Upper lobe of right lung (tissue), 1 donor: Measurements from ENCODE around the gene NEDD8. TPM values are rescaled to one million over a fixed set of nuclear protein-coding genes. Genes with fewer than 3 reads are reported as not detected.

ENCODE experiments used
- ATAC-seq: fragments of 200-7000 bp; cut with Tn5 transposase; one replicate; pipeline ENCODE4 v1.9.1; 2020; ENCODE audit warnings: mild to moderate bottlenecking, moderate library complexity
- DNase-seq: peaks from one replicate; pipeline ENCODE4 v3.0.0-alpha.2; 2020
- H3K27ac ChIP-seq: fragments of 200-600 bp; one replicate; pipeline ENCODE4 v1.8.0; 2022
- H3K27me3 ChIP-seq: fragments of 200-600 bp; one replicate; pipeline ENCODE4 v1.8.0; 2022; ENCODE audit warnings: mild to moderate bottlenecking
- H3K36me3 ChIP-seq: fragments of 200-600 bp; one replicate; pipeline ENCODE4 v1.8.0; 2022
- H3K4me1 ChIP-seq: fragments of 200-600 bp; one replicate; pipeline ENCODE4 v1.8.0; 2022
- H3K4me3 ChIP-seq: fragments of 200-600 bp; one replicate; pipeline ENCODE4 v1.8.0; 2022; ENCODE audit warnings: mild to moderate bottlenecking
- H3K9me3 ChIP-seq: fragments of 200-600 bp; one replicate; pipeline ENCODE4 v1.8.0; 2022
- CTCF ChIP-seq: fragments of 200-600 bp; IDR thresholded peaks from one replicate; pipeline ENCODE4 v1.8.0; 2022; ENCODE audit warnings: antibody characterized with exemption
- intact Hi-C: fragments of 100-400 bp; cut with DNase I; formaldehyde crosslinking; loops from one replicate; pipeline ENCODE4 v1.11.0; 2022
- long read RNA-seq: library from polyadenylated mRNA; unstranded; transcript quantifications from one replicate; pipeline ENCODE4 v2.0.0, GENCODE V29; 2021
- total RNA-seq: library from RNA; stranded (reverse); fragmentation: NEBNext Ultra II Directional; extraction: Animal tissue kit (Norgen Biotek cat#: 25700); gene quantifications from one replicate; pipeline ENCODE4 v1.2.1, GENCODE V29; 2021
- donor health status: DM: no; HTN: yes; CAD: no; lungs with severe emphysema.

The NEDD8 gene
- total RNA-seq: 142 TPM
- long read RNA-seq, transcript NEDD8-201 (4 exons, 708 nt): major isoform, 26 of 33 reads
- long read RNA-seq, partial matches to known transcripts: 2 of 33 reads
- long read RNA-seq, other reads (novel, unspliced or antisense): 2 of 33 reads

- peak within 1 kb of the TSS; percentile 91 for H3K27ac ChIP-seq
- no peaks in the 10 kb centered on the region for H3K9me3 ChIP-seq
- peak; percentile 93 for ATAC-seq
- peaks cover 34% of the 10 kb centered on the region for H3K36me3 ChIP-seq
- peak within 1 kb of the TSS; percentile 80 for H3K4me3 ChIP-seq
- DNase-seq: peak; percentile 94
- peaks cover 25% of the 10 kb centered on the region for H3K4me1 ChIP-seq
- no peak for TF ChIP-seq CTCF
- H3K27me3 ChIP-seq: no peaks in the 10 kb centered on the region
- intact Hi-C loops: no loop called here
Observed at GRCh38 chr14:24232121-24232644, at the start of gene NEDD8. Gene NEDD8, minus strand, starts transcription at chr14:24232367. Its CDS starts 100 bp downstream, at chr14:24232267.

DNA sequence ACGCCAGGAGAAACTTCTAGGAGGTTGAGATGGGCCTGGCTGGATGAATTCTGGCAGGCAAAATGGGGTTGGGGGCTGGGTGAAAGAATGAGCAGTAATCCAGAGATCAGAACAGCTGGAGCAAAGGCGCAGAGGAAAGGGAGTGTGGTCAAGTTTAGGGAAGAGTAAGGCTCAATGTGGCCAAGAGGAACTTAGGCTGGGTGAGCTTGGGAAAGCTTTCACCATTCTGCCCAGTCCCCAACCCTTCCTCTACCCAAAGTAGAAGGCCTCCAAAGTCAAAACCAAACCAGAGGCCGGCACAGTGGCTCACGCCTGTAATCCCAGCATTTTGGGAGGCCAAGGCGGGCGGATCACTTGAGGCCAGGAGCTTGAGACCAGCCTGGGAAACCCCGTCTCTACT, 49.5 kb upstream of the NEDD8 start:
- DNase-seq: no peak
- ATAC-seq: peak; percentile 46
- no peaks in the 10 kb centered on the region for H3K27me3 ChIP-seq
- no peaks in the 10 kb centered on the region for H3K9me3 ChIP-seq
- no peak for TF ChIP-seq CTCF
- H3K27ac ChIP-seq: peak overlapping the region; percentile 30
- H3K4me1 ChIP-seq: peaks cover 14% of the 10 kb centered on the region
- no peaks in the 10 kb centered on the region for H3K36me3 ChIP-seq
- no peak overlapping the region for H3K4me3 ChIP-seq
- intact Hi-C loops: no loop called here

DNA sequence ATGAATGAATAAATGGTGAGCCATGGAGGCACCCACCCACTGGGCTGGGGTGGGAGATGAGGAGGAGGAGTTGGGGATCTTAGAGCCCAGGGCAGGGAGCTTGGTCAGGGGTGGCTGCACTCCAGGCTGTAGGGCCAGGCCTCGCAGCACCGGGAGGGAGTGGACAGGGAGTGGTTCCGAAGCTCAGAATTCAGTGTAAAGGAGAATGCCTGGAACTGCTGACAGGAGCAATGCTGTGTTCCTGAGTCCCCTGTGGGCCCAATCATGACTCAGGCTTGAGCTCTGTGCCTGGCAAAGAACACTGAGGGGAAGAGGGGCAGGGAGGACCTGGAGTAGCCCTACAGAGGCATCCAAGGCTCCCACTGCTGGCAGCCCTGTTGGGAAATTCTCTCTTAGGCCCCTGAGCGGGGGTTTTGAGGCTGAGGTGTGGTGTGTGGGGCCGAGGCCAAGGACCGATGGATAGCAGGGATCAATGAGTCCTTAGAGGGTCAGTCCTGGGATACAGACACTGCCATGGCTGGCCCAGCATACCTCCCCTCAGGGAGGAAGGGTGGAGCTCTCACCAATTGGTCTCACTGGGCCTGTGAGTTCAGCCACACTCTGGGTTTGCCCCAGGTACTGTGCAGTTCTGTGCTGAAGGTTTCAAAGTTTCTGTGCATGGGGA, 48.8 kb upstream of the NEDD8 start:
- H3K4me1 ChIP-seq: peaks cover 14% of the 10 kb centered on the region
- TF ChIP-seq CTCF: no peak
- ATAC-seq: no peak
- no peaks in the 10 kb centered on the region for H3K9me3 ChIP-seq
- no peaks in the 10 kb centered on the region for H3K36me3 ChIP-seq
- intact Hi-C loops: no loop called here
- no peak for DNase-seq
- no peak overlapping the region for H3K4me3 ChIP-seq
- H3K27ac ChIP-seq: no peak overlapping the region
- H3K27me3 ChIP-seq: no peaks in the 10 kb centered on the region

GRCh38 chr14:24279301-24280186, 47.4 kb upstream of the NEDD8 start:
- Histone ChIP-seq H3K4me1 (peaks cover 21% of the 10 kb centered on the region), H3K4me3 (no peak overlapping the region), H3K36me3 (no peaks in the 10 kb centered on the region), H3K27ac (no peak overlapping the region), H3K9me3 (no peaks in the 10 kb centered on the region), H3K27me3 (no peaks in the 10 kb centered on the region)
- intact Hi-C loops: no loop called here
- TF ChIP-seq CTCF: peak; percentile 18
- ATAC-seq: peak; percentile 21
- DNase-seq: no peak

DNA sequence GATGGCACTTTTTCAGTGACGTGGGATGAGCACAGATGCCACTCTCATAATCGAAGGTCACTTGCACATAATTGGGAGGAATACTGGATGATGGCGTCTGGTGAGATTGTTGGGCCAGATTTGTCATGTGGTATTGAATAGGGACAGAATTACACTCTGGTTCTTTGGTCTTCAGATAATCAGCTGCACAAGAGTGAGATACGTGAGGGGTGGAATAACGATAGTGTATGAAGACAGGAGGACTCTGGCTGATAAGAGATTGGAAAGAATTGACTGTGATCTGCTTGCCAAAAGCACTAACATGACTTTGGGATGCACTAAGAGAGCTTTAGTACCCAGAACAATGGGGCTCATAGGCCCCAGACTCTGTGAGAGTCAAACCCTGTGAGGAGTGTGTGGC, 46.3 kb upstream of the NEDD8 start:
- Histone ChIP-seq H3K36me3 (no peaks in the 10 kb centered on the region), H3K9me3 (no peaks in the 10 kb centered on the region), H3K4me3 (no peak overlapping the region), H3K27ac (no peak overlapping the region), H3K27me3 (no peaks in the 10 kb centered on the region), H3K4me1 (peaks cover 30% of the 10 kb centered on the region)
- DNase-seq (no peak), ATAC-seq (no peak)
- no peak for TF ChIP-seq CTCF
- intact Hi-C loops: no loop called here
